Measurements from ENCODE around the gene ZNF697.

DNA sequence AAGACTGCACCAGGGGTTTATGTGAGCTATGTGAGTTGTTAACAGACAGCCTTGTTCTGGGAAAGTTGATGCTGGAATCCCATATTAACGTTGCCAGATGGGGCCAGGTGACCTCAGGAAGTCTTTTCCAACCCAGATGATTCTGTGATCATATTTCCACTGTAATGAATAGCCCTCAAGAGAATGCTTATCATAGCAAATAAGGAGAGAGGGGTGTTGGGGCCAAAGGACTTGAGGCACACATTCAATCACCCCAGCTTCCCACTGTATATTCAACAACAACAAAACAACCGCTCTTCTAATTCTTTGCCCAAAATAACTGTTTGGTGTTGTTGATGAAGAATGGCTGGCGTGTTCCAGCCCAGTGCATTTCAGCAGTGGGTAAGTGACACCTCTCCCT is 14.1 kb downstream of the ZNF697 start:
- TF ChIP-seq, protein P1, sequence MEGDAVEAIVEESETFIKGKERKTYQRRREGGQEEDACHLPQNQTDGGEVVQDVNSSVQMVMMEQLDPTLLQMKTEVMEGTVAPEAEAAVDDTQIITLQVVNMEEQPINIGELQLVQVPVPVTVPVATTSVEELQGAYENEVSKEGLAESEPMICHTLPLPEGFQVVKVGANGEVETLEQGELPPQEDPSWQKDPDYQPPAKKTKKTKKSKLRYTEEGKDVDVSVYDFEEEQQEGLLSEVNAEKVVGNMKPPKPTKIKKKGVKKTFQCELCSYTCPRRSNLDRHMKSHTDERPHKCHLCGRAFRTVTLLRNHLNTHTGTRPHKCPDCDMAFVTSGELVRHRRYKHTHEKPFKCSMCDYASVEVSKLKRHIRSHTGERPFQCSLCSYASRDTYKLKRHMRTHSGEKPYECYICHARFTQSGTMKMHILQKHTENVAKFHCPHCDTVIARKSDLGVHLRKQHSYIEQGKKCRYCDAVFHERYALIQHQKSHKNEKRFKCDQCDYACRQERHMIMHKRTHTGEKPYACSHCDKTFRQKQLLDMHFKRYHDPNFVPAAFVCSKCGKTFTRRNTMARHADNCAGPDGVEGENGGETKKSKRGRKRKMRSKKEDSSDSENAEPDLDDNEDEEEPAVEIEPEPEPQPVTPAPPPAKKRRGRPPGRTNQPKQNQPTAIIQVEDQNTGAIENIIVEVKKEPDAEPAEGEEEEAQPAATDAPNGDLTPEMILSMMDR (conservative IDR thresholded peaks at IDR 0.05) = no peak
- TF ChIP-seq ZFX (IDR thresholded peaks at IDR 0.05) = no peak
